Endometrial microvascular endothelial cells (primary cell): Measurements from ENCODE around the gene SNX6. TPM values are rescaled to one million over a fixed set of nuclear protein-coding genes. Genes with fewer than 3 reads are reported as not detected.
"Not testable (repeated sequence)": the region's sequence is repeated elsewhere in the genome, so short reads cannot be mapped to it uniquely, and the experiment has no call there.

Experiments used
- in situ Hi-C: cut with HindIII; loops from 2 replicates; pipeline ENCODE4 v1.10.0; 2017; ENCODE audit warnings: low sequenced_read_pairs, low pct_unique_long_range_greater_than_20kb; ENCODE audit errors: inconsistent ontology term
- total RNA-seq: library from RNA; depleted of rRNA; stranded (reverse); fragments of >200 nt; gene quantifications from one replicate; pipeline ENCODE4 v1.2.3, GENCODE V29; 2015; ENCODE audit errors: inconsistent ontology term

The SNX6 gene
- total RNA-seq, 1 donor from 2014 or later, result 298 TPM

DNA sequence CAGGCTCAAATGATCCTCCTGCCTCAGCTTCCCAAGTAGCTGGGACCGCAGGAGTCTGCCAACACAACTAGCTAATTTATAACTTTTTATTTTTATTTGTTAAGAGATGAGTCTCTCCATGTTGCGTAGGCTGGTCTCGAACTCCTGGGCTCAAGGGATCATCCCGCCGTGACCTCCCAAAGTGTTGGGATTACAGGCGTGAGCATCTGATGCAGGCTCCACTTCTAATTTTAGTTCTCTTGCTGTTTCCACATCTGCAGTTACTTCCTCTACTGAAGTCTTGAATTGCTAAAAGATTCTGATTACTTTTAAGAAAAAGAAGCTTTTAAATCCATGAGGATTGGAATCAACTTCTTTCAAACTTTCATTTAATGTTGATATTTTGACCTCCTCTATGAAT, 13.4 kb upstream of the SNX6 start:
- in situ Hi-C loops, result no loop called here

- in situ Hi-C loops, result no loop called here
Observed at GRCh38 chr14:34642595-34642994, 12.6 kb upstream of the SNX6 start.

- in situ Hi-C loops, result no loop called here
Observed at GRCh38 chr14:34640826-34641225, 10.9 kb upstream of the SNX6 start.

DNA sequence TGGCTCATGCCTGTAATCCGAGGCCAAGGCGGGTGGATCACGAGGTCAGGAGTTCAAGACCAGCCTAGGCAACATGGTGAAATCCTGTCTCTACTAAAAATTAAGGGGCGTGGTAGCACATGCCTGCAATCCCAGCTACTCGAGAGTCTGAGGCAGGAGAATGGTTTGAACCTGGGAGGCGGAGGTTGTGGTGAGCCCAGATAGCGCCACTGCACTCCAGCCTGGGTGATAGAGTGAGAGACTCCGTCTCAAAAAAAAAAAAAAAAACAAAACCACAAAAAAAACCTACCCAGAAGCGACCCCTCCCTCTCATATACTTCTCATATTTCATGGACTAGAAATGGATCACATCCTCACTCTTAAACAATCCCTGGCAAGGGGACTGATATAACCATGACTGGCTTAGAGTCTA, 4.4 kb upstream of the SNX6 start:
- in situ Hi-C loops, result not testable (repeated sequence)

GRCh38 chr14:34633742-34634141, 3.8 kb upstream of the SNX6 start:
- in situ Hi-C loops, result no loop called here

DNA sequence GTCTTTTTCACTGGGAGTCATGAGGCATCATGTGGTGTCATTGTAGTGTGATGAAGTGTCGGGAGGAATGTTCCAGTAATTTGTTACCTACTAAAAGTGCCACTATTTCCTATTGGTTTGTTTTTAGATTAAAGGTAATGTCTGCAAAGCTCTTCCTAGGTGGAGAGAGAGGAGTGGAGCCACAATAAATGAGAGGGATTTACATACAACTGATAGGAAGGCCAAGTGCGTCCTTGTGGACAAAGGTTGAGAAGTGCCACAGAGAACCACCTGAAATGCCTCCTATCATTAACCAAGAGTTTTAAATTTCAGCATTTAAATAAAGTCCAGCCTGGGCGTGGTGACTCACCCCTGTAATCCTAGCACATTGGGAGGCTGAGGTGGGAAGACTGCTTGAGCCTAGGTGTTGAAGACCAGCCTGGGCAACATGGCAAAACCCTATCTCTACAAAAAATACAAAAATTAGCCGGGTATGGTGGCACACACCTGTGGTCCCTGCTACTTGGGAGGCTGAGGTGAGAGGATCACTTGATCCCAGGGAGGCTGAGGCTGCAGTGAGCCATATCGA, 2.5 kb upstream of the SNX6 start:
- in situ Hi-C loops, result no loop called here

DNA sequence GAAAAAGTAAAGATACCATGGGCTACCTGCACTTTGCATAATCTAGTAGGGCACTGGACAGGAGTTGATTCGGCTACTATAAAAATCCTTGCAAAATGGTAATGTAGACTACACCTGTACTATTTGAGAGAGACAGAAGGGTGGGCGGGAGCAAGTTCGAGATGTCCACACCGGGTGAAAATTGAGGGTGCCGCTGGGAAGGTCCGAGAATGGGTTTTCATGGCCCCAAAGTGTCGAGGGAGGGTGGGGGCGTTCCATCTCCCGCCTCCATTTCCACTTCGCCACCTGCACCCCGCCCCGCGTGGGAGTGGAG, 648 bp downstream of the SNX6 start:
- in situ Hi-C loops, result no loop called here

- in situ Hi-C loops, result no loop called here
Observed at GRCh38 chr14:34628681-34629135, 1.2 kb downstream of the SNX6 start.

GRCh38 chr14:34623506-34623905, 6.4 kb downstream of the SNX6 start:
- in situ Hi-C loops, result no loop called here

- in situ Hi-C loops, result no loop called here
Observed at GRCh38 chr14:34620839-34621238, 9.1 kb downstream of the SNX6 start.

DNA sequence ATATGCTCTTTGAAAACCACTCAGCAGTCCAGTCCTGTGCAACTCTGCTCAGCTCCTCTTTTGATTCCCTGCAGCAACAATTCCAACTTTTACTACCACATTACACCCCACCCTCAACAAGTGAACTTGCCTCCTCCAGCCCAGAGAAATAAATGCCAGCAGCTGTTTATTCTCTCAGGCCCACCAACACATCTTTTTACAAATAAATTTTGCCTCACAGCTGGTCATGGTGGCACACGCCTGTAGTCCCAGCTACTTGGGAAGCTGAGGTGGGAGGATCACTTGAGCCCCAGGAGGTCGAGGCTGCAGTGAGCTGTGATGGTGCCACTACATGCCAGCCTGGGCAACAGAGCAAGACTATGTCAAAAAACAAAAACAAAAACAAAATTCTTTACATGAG, 9.8 kb downstream of the SNX6 start:
- in situ Hi-C loops, result no loop called here

DNA sequence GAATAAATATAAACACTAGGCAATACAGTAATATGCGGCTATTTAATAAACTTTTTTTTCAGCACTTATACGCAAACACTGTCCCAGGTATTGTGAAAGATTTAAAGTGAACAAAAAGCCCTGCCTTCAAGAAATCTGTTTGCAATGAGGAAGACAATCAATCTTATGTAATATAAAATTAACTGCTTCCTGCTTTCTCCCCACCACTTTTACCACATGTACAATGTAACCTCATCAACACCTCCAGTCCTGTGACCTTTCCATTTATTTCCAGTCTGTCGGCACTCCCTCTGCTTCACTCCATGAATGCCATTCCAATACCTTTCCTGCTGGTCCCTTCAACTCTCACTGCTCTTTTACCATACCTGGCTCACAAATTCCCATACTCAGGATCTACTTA, 10.5 kb downstream of the SNX6 start:
- in situ Hi-C loops, result no loop called here

DNA sequence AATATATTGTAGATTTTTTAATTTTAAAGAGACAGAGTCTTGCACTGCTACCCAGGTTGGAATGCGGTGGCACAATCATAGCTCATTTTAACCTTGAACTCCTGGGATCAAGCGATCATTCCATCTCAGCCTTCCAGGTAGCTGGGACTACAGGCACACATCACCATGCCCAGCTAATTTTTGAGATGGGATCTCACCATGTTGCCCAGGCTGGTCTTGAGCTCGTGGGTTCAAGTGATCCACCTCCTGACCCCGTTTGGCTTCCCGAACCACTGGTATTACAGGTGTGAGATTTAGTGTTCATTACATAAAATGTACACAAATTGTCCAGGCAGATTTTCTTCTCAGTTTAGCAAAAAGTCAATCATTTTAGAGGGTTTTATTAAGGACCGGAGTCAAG, 13.6 kb downstream of the SNX6 start:
- in situ Hi-C loops, result no loop called here

DNA sequence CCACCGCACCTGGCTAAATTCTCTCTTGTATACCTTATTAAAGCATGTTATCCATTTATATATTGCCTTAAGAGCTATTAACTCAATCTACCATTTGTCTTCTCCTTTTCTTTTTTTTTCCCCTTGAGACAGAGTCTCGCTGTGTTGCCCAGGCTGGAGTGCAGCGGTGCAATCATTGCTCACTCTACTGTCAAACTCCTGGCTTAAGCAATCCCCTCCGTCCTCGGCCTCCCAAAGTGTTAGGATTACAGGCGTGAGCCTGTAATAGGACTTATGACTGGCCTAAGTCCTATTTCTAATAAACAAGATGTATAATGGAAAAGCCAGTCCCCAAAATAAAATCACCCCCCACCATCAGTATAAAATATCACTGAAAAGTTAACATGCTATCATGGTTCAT, 14.4 kb downstream of the SNX6 start:
- in situ Hi-C loops, result no loop called here

- in situ Hi-C loops, result no loop called here
Observed at GRCh38 chr14:34614638-34615037, 15.3 kb downstream of the SNX6 start.

GRCh38 chr14:34610101-34610500, 19.8 kb downstream of the SNX6 start:
- in situ Hi-C loops, result no loop called here

DNA sequence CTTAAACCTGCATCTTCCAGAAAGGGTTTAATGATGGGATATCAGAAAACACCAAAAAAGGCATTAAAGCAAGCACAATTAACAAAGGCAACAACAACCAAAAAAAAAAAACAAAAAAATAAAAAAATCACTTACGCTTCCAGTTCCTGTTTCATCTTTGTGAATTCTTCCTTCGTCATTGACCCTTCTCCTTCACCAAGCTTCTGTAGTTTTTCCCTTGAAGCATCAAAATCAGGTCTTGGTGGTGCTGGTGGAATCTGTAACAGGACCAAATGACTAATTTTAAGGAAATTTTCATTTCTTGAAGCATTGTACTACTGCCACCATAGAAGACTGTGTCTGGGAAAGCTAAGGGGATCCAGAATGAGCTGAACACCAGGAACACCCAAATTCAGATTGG, 24.5 kb downstream of the SNX6 start:
- in situ Hi-C loops, result no loop called here

DNA sequence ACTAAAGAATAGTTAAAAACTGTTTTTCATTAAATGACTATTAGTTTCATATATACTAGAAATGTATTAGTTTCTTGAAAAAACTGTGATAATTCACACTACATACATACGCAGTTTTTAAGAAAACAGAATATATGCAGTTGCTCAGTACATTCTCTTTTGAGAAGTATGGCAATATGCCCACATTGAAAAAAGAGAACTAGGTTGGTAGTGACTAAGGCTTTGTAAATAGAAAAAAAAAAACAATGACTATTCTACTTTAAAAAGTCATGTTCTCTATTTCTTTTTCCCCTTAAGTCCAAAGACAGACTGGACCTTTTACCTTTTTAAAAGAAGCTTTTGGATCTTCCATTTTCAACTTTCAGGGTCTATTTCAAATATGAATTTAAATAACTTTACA, 25.0 kb downstream of the SNX6 start:
- in situ Hi-C loops, result no loop called here

DNA sequence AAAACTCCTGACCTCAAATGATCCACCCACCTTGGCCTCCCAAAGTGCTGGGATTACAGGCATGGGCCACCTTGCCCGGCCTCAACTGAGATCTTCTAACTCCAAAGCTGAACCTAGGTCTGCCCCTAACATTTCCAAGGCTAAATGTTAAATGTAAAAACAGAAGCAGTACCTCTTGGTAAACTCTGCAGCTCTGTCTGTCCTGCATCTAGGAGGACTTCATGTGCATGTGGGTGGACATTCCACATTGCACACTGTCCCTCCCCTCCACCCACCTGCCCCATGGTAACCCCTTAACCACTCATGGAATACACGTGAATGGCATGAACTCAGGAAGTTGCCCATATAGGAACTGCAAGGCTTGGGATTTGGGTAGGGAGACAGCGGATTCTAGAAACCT, 33.1 kb downstream of the SNX6 start:
- in situ Hi-C loops, result no loop called here

- in situ Hi-C loops, result no loop called here
Observed at GRCh38 chr14:34593740-34594375, 36.1 kb downstream of the SNX6 start.

- in situ Hi-C loops, result no loop called here
Observed at GRCh38 chr14:34592623-34593022, 37.3 kb downstream of the SNX6 start.
